HG03342 (cell line): ENCODE data around the gene CTNNBL1.

ENCODE experiments used
- ATAC-seq: cut with Tn5 transposase; IDR thresholded peaks from one replicate; pipeline ENCODE4 v1.9.1; 2021; ENCODE audit warnings: mild to moderate bottlenecking, moderate library complexity; ENCODE audit not compliant: unreplicated experiment

Gene CTNNBL1

DNA sequence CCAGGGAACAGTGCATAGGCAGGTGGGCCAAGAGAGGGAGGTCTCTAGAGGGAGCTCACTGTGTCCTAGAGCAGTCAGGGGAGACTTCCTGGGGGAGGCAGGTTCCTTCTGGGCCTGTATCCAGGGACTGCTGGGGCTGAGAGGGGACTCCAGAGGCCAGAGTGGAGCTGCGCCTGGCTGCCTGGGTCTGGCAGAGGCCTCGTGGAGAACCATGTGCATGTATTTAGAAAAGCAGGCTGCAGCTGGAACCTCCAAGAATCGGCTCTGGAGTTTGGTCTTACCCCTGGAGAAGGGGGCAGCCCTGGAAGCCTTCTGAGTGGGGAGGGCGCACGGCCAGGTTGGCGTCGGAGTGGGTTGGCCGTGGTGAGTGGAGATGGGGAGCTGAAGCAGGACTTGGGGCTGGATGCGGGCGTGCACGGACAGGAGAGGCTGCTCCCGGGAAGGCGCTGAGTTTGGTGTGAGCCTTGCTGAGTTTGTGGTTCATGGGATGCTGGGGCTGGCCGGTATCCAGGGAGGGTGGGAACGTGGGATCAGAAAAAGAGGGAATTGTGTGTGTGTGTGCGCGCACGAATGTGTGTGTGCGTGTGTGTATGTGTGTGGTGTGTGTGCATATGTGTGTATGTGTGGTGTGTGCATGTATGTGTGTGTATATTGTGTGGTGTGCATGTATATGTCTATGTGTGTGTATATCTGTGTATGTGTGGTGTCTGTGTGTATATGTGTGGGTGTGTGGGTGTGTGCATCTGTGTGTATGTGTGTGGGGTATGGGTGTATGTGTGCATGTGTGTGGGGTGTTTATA lies 219.9 kb downstream of the CTNNBL1 start:
- no peak for ATAC-seq

DNA sequence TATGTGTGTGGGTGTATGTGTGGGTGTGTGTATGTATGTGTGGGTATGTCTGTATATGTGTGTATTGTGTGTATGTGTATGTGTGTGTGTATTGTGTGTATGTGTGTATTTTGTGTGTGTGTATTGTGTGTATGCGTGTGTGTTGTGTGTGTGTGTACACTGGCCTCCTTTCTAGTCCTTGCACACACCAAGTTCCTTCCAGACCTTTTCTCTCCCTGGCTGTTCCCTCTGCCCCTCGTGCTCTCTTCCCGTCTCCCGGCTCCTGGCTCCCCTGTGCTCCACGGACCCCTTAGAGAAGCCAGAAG lies 220.5 kb downstream of the CTNNBL1 start:
- no peak for ATAC-seq

- ATAC-seq = no peak
These were observed 221.0 kb downstream of the CTNNBL1 start for GRCh38 chr20:37914672-37915433.

DNA sequence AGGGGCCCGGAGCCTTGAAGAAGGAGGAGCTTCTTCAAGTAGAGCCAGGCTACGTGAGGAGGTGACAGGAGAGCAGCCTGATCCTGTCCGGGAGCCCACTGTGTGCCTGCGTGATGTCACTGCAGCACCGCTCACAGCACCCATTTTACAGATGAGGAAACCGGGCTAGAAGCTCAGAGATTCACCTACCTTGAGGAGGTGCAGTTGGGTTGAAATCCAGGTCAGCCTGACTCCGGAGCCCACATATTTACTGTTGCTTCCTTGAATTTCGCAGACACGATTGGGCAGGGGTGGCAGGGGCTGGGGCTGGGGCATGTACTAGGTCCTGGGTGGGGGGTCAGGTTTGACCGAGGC lies 221.6 kb downstream of the CTNNBL1 start:
- ATAC-seq = no peak

- ATAC-seq = no peak
These were observed 222.2 kb downstream of the CTNNBL1 start for GRCh38 chr20:37915800-37916570.

DNA sequence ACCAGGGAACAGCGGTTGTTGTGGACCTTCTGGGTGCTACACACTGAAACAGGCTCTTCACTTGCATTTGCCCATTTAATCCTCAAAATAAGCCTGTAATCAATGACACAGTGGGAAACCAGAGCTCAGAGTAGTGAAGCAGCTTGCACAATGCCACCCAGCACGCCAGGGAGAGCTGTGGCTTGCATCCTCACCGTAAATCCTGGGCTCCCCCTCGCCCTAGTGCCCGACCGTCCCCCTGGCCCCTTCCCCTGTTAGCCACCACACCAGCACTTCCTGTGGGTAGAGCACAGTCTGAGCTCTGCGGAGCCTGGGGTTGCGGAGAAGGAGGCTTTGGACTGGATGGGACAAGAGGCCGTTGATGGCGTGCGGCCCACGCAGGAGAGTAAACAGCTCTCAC lies 223.6 kb downstream of the CTNNBL1 start:
- ATAC-seq = no peak

DNA sequence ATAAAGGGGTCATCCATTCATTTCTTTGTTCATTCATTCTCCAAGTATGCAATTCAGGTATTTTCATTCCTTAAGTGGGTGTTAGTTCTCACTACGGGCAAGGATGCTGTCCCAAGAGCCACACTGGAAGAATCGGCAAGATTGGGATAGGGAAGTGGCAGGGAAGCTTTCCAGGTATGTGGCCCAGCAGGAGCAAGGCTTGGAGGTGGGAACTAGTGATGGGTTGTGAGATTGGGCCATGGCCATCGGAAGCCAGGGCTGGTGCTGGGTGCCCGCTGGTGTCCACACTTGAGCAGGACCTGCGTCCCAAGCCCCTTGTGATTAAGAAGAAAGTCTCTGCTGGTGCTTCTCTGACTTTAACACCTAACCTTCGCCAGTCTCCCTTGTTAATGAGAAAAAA lies 224.2 kb downstream of the CTNNBL1 start:
- no peak for ATAC-seq

GRCh38 chr20:37919389-37920040 lies 225.7 kb downstream of the CTNNBL1 start:
- no peak for ATAC-seq

DNA sequence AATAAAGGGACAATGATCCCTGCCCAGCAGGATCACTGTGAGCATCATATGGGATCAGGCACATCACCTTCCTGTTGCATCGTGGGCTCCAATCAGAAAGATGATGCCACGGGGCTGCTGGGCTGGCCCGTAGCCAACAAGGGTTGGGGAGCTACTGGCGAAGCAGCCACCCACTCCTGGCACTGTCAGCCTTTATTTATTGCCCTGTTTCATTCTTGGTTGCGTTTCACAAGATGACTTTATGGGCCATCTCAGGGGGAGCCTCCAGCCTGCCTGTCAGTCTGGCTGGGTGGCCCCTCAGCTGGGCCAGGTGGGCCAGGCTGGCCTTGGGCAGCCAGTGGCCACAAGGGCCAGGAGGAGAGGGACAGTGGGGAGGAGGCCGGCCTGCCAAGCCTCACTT lies 226.4 kb downstream of the CTNNBL1 start:
- no peak for ATAC-seq

DNA sequence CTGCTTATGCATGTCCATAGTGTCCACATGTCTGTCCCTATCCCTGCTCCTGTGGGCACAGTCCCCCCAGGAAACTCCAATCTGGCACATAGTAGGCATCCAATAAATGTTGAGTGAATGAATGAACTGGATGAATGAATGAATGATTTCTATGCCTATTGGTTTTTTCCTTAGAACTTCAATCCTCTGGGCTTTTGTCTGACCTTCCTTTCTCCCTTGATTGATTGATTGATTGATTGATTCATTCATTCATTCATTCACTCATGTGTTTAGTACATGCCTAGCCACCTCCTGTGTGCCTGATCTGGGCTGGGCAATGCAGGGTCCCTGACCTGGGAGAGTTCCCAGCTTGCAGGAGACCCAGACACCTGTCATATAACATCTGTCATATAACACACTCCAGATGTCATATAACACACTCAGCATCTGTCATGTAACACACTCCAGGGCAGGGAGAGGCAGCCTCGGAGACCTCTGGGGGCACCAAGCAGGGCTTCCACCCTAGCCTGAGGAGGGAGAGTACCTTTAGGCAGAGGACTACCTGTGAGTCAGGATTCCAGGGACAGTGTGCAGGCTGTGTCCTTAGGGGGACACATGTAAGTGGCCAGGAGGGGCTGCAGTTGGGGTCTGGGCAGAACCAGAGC lies 227.0 kb downstream of the CTNNBL1 start:
- ATAC-seq = no peak

GRCh38 chr20:37921341-37921929 lies 227.6 kb downstream of the CTNNBL1 start:
- peak; percentile 71 for ATAC-seq
